GM20000 (cell line): ENCODE results near the gene ABCA8.
"Not testable (repeated sequence)": the region's sequence is repeated elsewhere in the genome, so short reads cannot be mapped to it uniquely, and the experiment has no call there.

Experiments used
- DNase-seq: peaks from one replicate; pipeline ENCODE4 v3.0.0; 2012; ENCODE audit warnings: low spot score
- CTCF ChIP-seq: IDR thresholded peaks from 2 replicates; pipeline ENCODE4 v1.5.1; 2012; ENCODE audit warnings: mild to moderate bottlenecking, control low read depth; ENCODE audit errors: extremely low read depth, missing control alignments

Gene ABCA8

GRCh38 chr17:68953340-68953997 lies 1.7 kb downstream of the ABCA8 start:
- DNase-seq: no peak
- no peak for TF ChIP-seq CTCF

- TF ChIP-seq CTCF: no peak
- no peak for DNase-seq
Measured at GRCh38 chr17:68950725-68951124, 4.5 kb downstream of the ABCA8 start.

- DNase-seq: not testable (repeated sequence)
Measured at GRCh38 chr17:68947868-68948267, 7.3 kb downstream of the ABCA8 start.

GRCh38 chr17:68944435-68945035 lies 10.7 kb downstream of the ABCA8 start:
- no peak for DNase-seq
- no peak for TF ChIP-seq CTCF

- DNase-seq: not testable (repeated sequence)
Measured at GRCh38 chr17:68943812-68944182, 11.4 kb downstream of the ABCA8 start.

- DNase-seq: no peak
- no peak for TF ChIP-seq CTCF
Measured at GRCh38 chr17:68943123-68943811, 11.9 kb downstream of the ABCA8 start.

GRCh38 chr17:68942389-68942788 lies 12.8 kb downstream of the ABCA8 start:
- DNase-seq: no peak
- no peak for TF ChIP-seq CTCF

- TF ChIP-seq CTCF: no peak
- DNase-seq: no peak
Measured at GRCh38 chr17:68941761-68942160, 13.4 kb downstream of the ABCA8 start.
